ENCODE measurements around the gene VAC14. TPM values are rescaled to one million over a fixed set of nuclear protein-coding genes. Genes with fewer than 3 reads are reported as not detected.
"Not testable (repeated sequence)": the region's sequence is repeated elsewhere in the genome, so short reads cannot be mapped to it uniquely, and the experiment has no call there.

The VAC14 gene
- total RNA-seq, 1 experiment from 2014 or later = 59.4 TPM

- no peak for DNase-seq (ENCODE audit: low read depth)
These were observed 119.3 kb downstream of the VAC14 start for GRCh38 chr16:70681382-70682238.

GRCh38 chr16:70680495-70681381 lies 120.2 kb downstream of the VAC14 start:
- no peak for DNase-seq (ENCODE audit: low read depth)

GRCh38 chr16:70679671-70680494 lies 121.1 kb downstream of the VAC14 start:
- DNase-seq (ENCODE audit: low read depth) = no peak

GRCh38 chr16:70678898-70679670 lies 121.9 kb downstream of the VAC14 start:
- DNase-seq (ENCODE audit: low read depth) = no peak

GRCh38 chr16:70678121-70678897 lies 122.6 kb downstream of the VAC14 start:
- no peak for DNase-seq (ENCODE audit: low read depth)

GRCh38 chr16:70677499-70678120 lies 123.3 kb downstream of the VAC14 start:
- no peak for DNase-seq (ENCODE audit: low read depth)

GRCh38 chr16:70676675-70677498 lies 124.1 kb downstream of the VAC14 start:
- DNase-seq (ENCODE audit: low read depth) = no peak

GRCh38 chr16:70675851-70676513 lies 125.0 kb downstream of the VAC14 start:
- no peak for DNase-seq (ENCODE audit: low read depth)

GRCh38 chr16:70674221-70675014 lies 126.5 kb downstream of the VAC14 start:
- DNase-seq (ENCODE audit: low read depth) = no peak

- DNase-seq (ENCODE audit: low read depth) = not testable (repeated sequence)
These were observed 130.0 kb downstream of the VAC14 start for GRCh38 chr16:70670938-70671337.

GRCh38 chr16:70670175-70670574 lies 130.8 kb downstream of the VAC14 start:
- no peak for DNase-seq (ENCODE audit: low read depth)

- DNase-seq (ENCODE audit: low read depth) = no peak
These were observed 134.9 kb downstream of the VAC14 start for GRCh38 chr16:70665806-70666735.

GRCh38 chr16:70665113-70665694 lies 135.8 kb downstream of the VAC14 start:
- no peak for DNase-seq (ENCODE audit: low read depth)

GRCh38 chr16:70664325-70665112 lies 136.4 kb downstream of the VAC14 start:
- DNase-seq (ENCODE audit: low read depth) = no peak
